OCI-LY3 (cell line): Measurements from ENCODE around the gene ENOX2.

ENCODE experiments used
- H2AFZ ChIP-seq: fragments of 200-600, 300-600 bp; shearing (Covaris generic); 2 replicates; pipeline ENCODE4 v1.6.0; 2014; ENCODE audit warnings: antibody characterized with exemption, low read depth, low read length
- H3K27ac ChIP-seq: fragments of 200-600, 300-600 bp; sonication (generic); 2 replicates; pipeline ENCODE4 v1.5.1; 2014; ENCODE audit warnings: mild to moderate bottlenecking, low read length, moderate library complexity, mixed read lengths
- H3K27me3 ChIP-seq: fragments of 200-600, 300-600 bp; sonication (generic); 2 replicates; pipeline ENCODE4 v1.6.1; 2014; ENCODE audit warnings: low read depth, low read length, mixed read lengths
- H3K36me3 ChIP-seq: fragments of 200-600, 300-600 bp; sonication (generic); replicated peaks from 2 replicates; pipeline ENCODE3; 2014; ENCODE audit warnings: low read depth, low read length, mixed read lengths
- H3K4me1 ChIP-seq: fragments of 300-600, 200-600 bp; sonication (generic); 2 replicates; pipeline ENCODE4 v1.6.1; 2014; ENCODE audit warnings: low read length, mixed read lengths
- H3K4me2 ChIP-seq: fragments of 200-600, 300-600 bp; sonication (generic); 2 replicates; pipeline ENCODE4 v1.6.1; 2014; ENCODE audit warnings: low read length, mixed read lengths
- H3K4me3 ChIP-seq: fragments of 300-600, 200-600 bp; sonication (generic); 2 replicates; pipeline ENCODE4 v1.5.1; 2014; ENCODE audit warnings: antibody characterized with exemption, mild to moderate bottlenecking, low read length, moderate library complexity
- H3K79me2 ChIP-seq: fragments of 300-600, 200-600 bp; shearing (Covaris generic); 2 replicates; pipeline ENCODE4 v1.6.1; 2014; ENCODE audit warnings: mild to moderate bottlenecking, low read length, mixed read lengths
- H3K9ac ChIP-seq: fragments of 300-600, 200-600 bp; shearing (Covaris generic); 2 replicates; pipeline ENCODE4 v1.6.0; 2014; ENCODE audit warnings: mild to moderate bottlenecking, low read length, moderate library complexity
- H3K9me3 ChIP-seq: fragments of 200-600, 300-600 bp; shearing (Covaris generic); 2 replicates; pipeline ENCODE4 v1.6.1; 2014; ENCODE audit warnings: low read length, mixed read lengths; ENCODE audit not compliant: insufficient read depth
- H4K20me1 ChIP-seq: fragments of 200-600, 300-600 bp; sonication (generic); 2 replicates; pipeline ENCODE4 v1.6.1; 2016; ENCODE audit warnings: low read length, mixed read lengths; ENCODE audit not compliant: insufficient read depth
- CTCF ChIP-seq: fragments of 200-600, 300-600 bp; sonication (generic); IDR thresholded peaks from 2 replicates; pipeline ENCODE4 v1.5.1; 2014; ENCODE audit warnings: antibody characterized with exemption, low read length, low read depth
- EZH2phosphoT487 ChIP-seq: fragments of 200-600 bp; shearing (Covaris generic); IDR thresholded peaks from 2 replicates; pipeline ENCODE4 v1.6.1; 2018; ENCODE audit warnings: antibody characterized with exemption, mixed run types, low read depth

The ENOX2 gene

DNA sequence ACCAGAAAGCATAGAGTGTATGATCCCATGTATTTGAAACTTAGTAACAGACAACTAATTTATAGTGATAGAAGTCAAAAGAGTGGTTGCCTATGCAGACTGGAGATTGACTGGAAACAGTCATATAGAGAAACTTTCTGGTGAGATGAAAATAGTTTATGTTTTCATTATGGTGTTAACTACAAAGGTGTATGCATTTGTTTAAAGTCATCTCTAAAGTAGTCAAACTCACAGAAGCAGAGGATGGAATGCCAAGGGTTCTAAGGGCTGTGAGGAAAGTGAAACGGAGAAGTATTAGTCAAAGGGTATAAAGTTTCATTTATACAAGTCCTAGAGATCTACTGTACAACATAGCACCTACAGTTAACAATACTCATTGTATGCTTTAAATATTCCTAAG, 45.8 kb downstream of the ENOX2 start:
- Histone ChIP-seq H3K4me1 (no peaks in the 10 kb centered on the region), H3K79me2 (no peaks in the 10 kb centered on the region), H3K27ac (no peak overlapping the region), H3K4me2 (no peak overlapping the region), H3K36me3 (no peaks in the 10 kb centered on the region), H2AFZ (no peak overlapping the region), H3K4me3 (no peak overlapping the region), H4K20me1 (no peaks in the 10 kb centered on the region), H3K9me3 (no peaks in the 10 kb centered on the region), H3K27me3 (no peaks in the 10 kb centered on the region), H3K9ac (no peak overlapping the region)
- TF ChIP-seq EZH2phosphoT487: no peak
- no peak for TF ChIP-seq CTCF

DNA sequence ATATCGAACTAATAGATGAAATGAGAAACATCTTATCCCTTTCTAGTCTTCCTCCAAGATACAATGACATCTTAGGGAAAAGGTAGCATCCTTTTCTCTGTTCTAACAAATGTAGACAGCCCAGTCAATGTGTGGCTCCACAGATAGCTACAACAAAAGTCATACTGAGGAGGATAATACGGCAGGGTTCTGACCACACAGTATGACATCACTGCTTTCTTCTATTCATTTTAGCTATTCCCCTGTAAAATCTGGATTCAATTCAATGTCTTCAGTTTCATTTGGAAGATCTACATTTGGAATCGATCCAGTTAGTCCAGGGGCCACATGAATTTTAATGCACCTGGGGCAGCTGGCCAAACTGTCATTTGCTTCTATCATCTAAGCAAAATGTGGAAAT, 51.4 kb downstream of the ENOX2 start:
- TF ChIP-seq CTCF: no peak
- TF ChIP-seq EZH2phosphoT487: no peak
- no peaks in the 10 kb centered on the region for H4K20me1 ChIP-seq

DNA sequence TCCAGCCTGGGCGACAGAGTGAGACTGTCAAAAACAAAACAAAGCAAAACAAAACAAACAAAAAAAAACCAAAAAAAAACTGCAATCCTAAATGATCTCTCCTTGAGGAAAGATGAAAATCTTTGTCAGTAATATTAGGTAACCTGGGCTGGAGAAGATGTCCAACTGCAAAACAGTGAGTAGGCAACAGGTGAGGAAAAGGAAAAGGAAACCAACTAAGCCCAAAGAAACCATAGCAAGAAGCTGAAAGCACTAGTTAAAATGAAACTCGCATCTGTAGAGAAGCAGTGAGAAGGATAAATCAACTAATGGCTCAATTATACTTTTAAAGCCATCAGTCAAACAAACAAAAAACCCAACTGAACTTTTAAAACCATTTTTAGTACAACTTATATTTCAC, 54.2 kb downstream of the ENOX2 start:
- Histone ChIP-seq H2AFZ (no peak overlapping the region), H3K4me3 (no peak overlapping the region), H3K27ac (no peak overlapping the region)

More for the DNA sequence above, 51.4 kb downstream of the ENOX2 start:
- Histone ChIP-seq H3K4me3 (no peak overlapping the region), H3K9ac (no peak overlapping the region), H3K4me2 (no peak overlapping the region), H2AFZ (no peak overlapping the region), H3K36me3 (no peaks in the 10 kb centered on the region), H3K27ac (no peak overlapping the region), H3K4me1 (no peaks in the 10 kb centered on the region), H3K9me3 (no peaks in the 10 kb centered on the region), H3K79me2 (no peaks in the 10 kb centered on the region), H3K27me3 (no peaks in the 10 kb centered on the region)

GRCh38 chrX:130846746-130847145, 56.3 kb downstream of the ENOX2 start:
- Histone ChIP-seq H3K27me3 (no peaks in the 10 kb centered on the region), H3K4me1 (no peaks in the 10 kb centered on the region)

More for the DNA sequence above, 54.2 kb downstream of the ENOX2 start:
- Histone ChIP-seq H3K9me3 (no peaks in the 10 kb centered on the region), H3K36me3 (no peaks in the 10 kb centered on the region), H3K4me2 (no peak overlapping the region), H3K27me3 (no peaks in the 10 kb centered on the region), H4K20me1 (no peaks in the 10 kb centered on the region), H3K4me1 (no peaks in the 10 kb centered on the region), H3K79me2 (no peaks in the 10 kb centered on the region), H3K9ac (no peak overlapping the region)
- no peak for TF ChIP-seq CTCF
- no peak for TF ChIP-seq EZH2phosphoT487

More at GRCh38 chrX:130846746-130847145, 56.3 kb downstream of the ENOX2 start:
- Histone ChIP-seq H3K4me2 (no peak overlapping the region), H3K9ac (no peak overlapping the region), H3K4me3 (no peak overlapping the region), H3K9me3 (no peaks in the 10 kb centered on the region), H3K27ac (no peak overlapping the region), H3K79me2 (no peaks in the 10 kb centered on the region), H2AFZ (no peak overlapping the region), H3K36me3 (no peaks in the 10 kb centered on the region), H4K20me1 (no peaks in the 10 kb centered on the region)
- TF ChIP-seq CTCF: no peak
- TF ChIP-seq EZH2phosphoT487: no peak
